RWPE2 (cell line): Measurements from ENCODE around the gene ATG5.

Experiments
- ATAC-seq: fragments of 200-7000 bp; cut with Tn5 transposase; 3 replicates; pipeline ENCODE4 v1.9.1; 2021; ENCODE audit warnings: low read depth
- DNase-seq: peaks from one replicate; pipeline ENCODE4 v3.0.0-alpha.2; 2020; ENCODE audit warnings: low spot score
- H3K27ac ChIP-seq: fragments of 450-650 bp; 2 replicates; pipeline ENCODE4 v1.5.1; 2017; ENCODE audit warnings: mild to moderate bottlenecking; ENCODE audit not compliant: poor library complexity, severe bottlenecking
- H3K27me3 ChIP-seq: fragments of 250-450 bp; sonication (Bioruptor Pico); 2 replicates; pipeline ENCODE4 v1.5.1; 2021; ENCODE audit warnings: mild to moderate bottlenecking, moderate library complexity; ENCODE audit not compliant: insufficient read depth, poor library complexity, severe bottlenecking
- H3K36me3 ChIP-seq: fragments of 250-450 bp; sonication (Bioruptor Pico); 2 replicates; pipeline ENCODE4 v1.5.1; 2020; ENCODE audit warnings: low read depth, mild to moderate bottlenecking, moderate library complexity
- H3K4me1 ChIP-seq: fragments of 250-450 bp; sonication (Bioruptor Pico); 2 replicates; pipeline ENCODE4 v1.5.1; 2021; ENCODE audit warnings: mild to moderate bottlenecking, moderate library complexity; ENCODE audit not compliant: insufficient read depth, poor library complexity, severe bottlenecking
- H3K4me3 ChIP-seq: fragments of 250-450 bp; sonication (Bioruptor Pico); 2 replicates; pipeline ENCODE4 v1.5.1; 2021; ENCODE audit warnings: mild to moderate bottlenecking, moderate library complexity; ENCODE audit not compliant: severe bottlenecking
- H3K9me3 ChIP-seq: fragments of 250-450 bp; sonication (Bioruptor Pico); 2 replicates; pipeline ENCODE4 v1.5.1; 2021; ENCODE audit warnings: mild to moderate bottlenecking, moderate library complexity; ENCODE audit not compliant: severe bottlenecking
- CTCF ChIP-seq: fragments of 450-650 bp; IDR thresholded peaks from one replicate; pipeline ENCODE4 v1.5.1; 2017; ENCODE audit warnings: mild to moderate bottlenecking, moderate library complexity; ENCODE audit not compliant: poor library complexity, severe bottlenecking

The ATG5 gene

GRCh38 chr6:106325336-106326178, at the start of gene ATG5:
TSS of gene ATG5 (minus strand) at chr6:106325760. CDS start at chr6:106316208, 9,552 bp downstream.
- H3K27ac ChIP-seq: peak within 1 kb of the TSS; percentile 91
- DNase-seq (peak; percentile 98), ATAC-seq (peak; percentile 92)
- no peaks in the 10 kb centered on the region for H3K9me3 ChIP-seq
- H3K4me3 ChIP-seq: peak within 1 kb of the TSS; percentile 61
- no peaks in the 10 kb centered on the region for H3K27me3 ChIP-seq
- H3K4me1 ChIP-seq: peaks cover 10% of the 10 kb centered on the region
- H3K36me3 ChIP-seq: no peaks in the 10 kb centered on the region
- TF ChIP-seq CTCF: peak; percentile 1

- Histone ChIP-seq H3K27me3 (no peaks in the 10 kb centered on the region), H3K27ac (no peak overlapping the region), H3K9me3 (no peaks in the 10 kb centered on the region), H3K36me3 (no peaks in the 10 kb centered on the region), H3K4me3 (no peak overlapping the region), H3K4me1 (peaks cover 60% of the 10 kb centered on the region)
- DNase-seq (no peak), ATAC-seq (no peak)
- TF ChIP-seq CTCF: no peak
Observed at GRCh38 chr6:106373502-106374239, 48.1 kb upstream of the ATG5 start.

- H3K4me1 ChIP-seq: peaks cover 60% of the 10 kb centered on the region
- no peak overlapping the region for H3K4me3 ChIP-seq
- DNase-seq (no peak), ATAC-seq (peak; percentile 7; the same call in 1 of the 3 replicates)
- peak overlapping the region; percentile 91 for H3K27ac ChIP-seq
- H3K9me3 ChIP-seq: no peaks in the 10 kb centered on the region
- TF ChIP-seq CTCF: no peak
- no peaks in the 10 kb centered on the region for H3K36me3 ChIP-seq
- no peaks in the 10 kb centered on the region for H3K27me3 ChIP-seq
Observed at GRCh38 chr6:106372838-106373501, 47.4 kb upstream of the ATG5 start.

GRCh38 chr6:106370639-106371038, 45.1 kb upstream of the ATG5 start:
- TF ChIP-seq CTCF: no peak
- H3K27ac ChIP-seq: peak overlapping the region; percentile 91
- no peak overlapping the region for H3K4me3 ChIP-seq
- H3K36me3 ChIP-seq: no peaks in the 10 kb centered on the region
- H3K27me3 ChIP-seq: no peaks in the 10 kb centered on the region
- H3K9me3 ChIP-seq: no peaks in the 10 kb centered on the region
- DNase-seq: no peak
- peaks cover 44% of the 10 kb centered on the region for H3K4me1 ChIP-seq
- peak; percentile 99 for ATAC-seq
